Gastroesophageal sphincter (tissue), 4 donors: ENCODE results near the gene KMT2B. TPM values are rescaled to one million over a fixed set of nuclear protein-coding genes. Genes with fewer than 3 reads are reported as not detected.

Experiments used
- ATAC-seq: fragments of 150-250 bp; one replicate; pipeline ENCODE4 v1.9.1; 2016; ENCODE audit warnings: mild to moderate bottlenecking, moderate library complexity
- H3K27ac ChIP-seq, 4 donors: fragments of 200-600 bp; sonication (generic) in 3 of 4; 1 replicate in 3 of 4; 2 replicates in 1 of 4; pipeline ENCODE4 v1.5.1; 2016 to 2019
- H3K27me3 ChIP-seq: fragments of 200-600 bp; sonication (generic); one replicate; pipeline ENCODE4 v1.5.1; 2019
- H3K36me3 ChIP-seq, 2 donors: fragments of 200-600 bp; sonication (generic); one replicate each; pipeline ENCODE4 v1.5.1; 2019; ENCODE audit warnings: control low read depth in 1 of 2
- H3K4me1 ChIP-seq, 3 donors: fragments of 200-600 bp; sonication (generic); 1 replicate in 2 of 3; 2 replicates in 1 of 3; pipeline ENCODE4 v1.5.1; 2016 to 2019; ENCODE audit warnings: control low read depth in 2 of 3
- H3K4me3 ChIP-seq, 2 donors: fragments of 200-600 bp; sonication (generic); one replicate each; pipeline ENCODE4 v1.5.1; 2019; ENCODE audit warnings: mild to moderate bottlenecking in 1 of 2, moderate library complexity in 1 of 2
- H3K9me3 ChIP-seq, 3 donors: fragments of 200-600 bp; sonication (generic); one replicate each; pipeline ENCODE4 v1.5.1; 2017 to 2019; ENCODE audit warnings: control low read depth in 2 of 3
- CTCF ChIP-seq, 4 experiments: fragments of 200-600 bp in 2 of 4; fragments of 450-650 bp in 2 of 4; sonication (generic) in 1 of 4; IDR thresholded peaks; one replicate each; pipeline ENCODE4 v1.5.1; 2017 to 2019; ENCODE audit warnings: antibody characterized with exemption in 4 of 4, mild to moderate bottlenecking in 2 of 4, moderate library complexity in 2 of 4
- EP300 ChIP-seq: sonication (generic); formaldehyde crosslinking; IDR thresholded peaks from one replicate; pipeline ENCODE4 v1.6.1; 2017; ENCODE audit warnings: antibody characterized with exemption, mild to moderate bottlenecking
- POLR2A ChIP-seq, 2 donors: fragments of 450-650 bp; IDR thresholded peaks; one replicate each; pipeline ENCODE4 v1.6.1; 2017; ENCODE audit warnings: antibody characterized with exemption in 2 of 2, mild to moderate bottlenecking in 2 of 2, moderate library complexity in 1 of 2
- POLR2AphosphoS5 ChIP-seq: sonication (generic); formaldehyde crosslinking; IDR thresholded peaks from one replicate; pipeline ENCODE4 v1.6.1; 2017; ENCODE audit warnings: antibody characterized with exemption
- WGBS, 2 donors: methylation state at CpG; one replicate each; pipeline ENCODE4 v1.1.5; 2018; ENCODE audit warnings: low coverage in 1 of 2; 5-methylcytosine and 5-hydroxymethylcytosine counted together
- total RNA-seq, 4 donors: library from RNA; depleted of rRNA; stranded (reverse); fragments of >200 nt; gene quantifications; one replicate each; pipeline ENCODE4 v1.1.0, GENCODE V29; 2016

The KMT2B gene
- total RNA-seq, 4 donors from 2014 or later, result 7.7 to 27.0 (median 17.5) TPM

GRCh38 chr19:35710784-35711723 is 6.7 kb upstream of the KMT2B start:
- Histone ChIP-seq H3K27me3 (no peaks in the 10 kb centered on the region), H3K4me1 (peaks cover 0 to 11% (median 9%) of the 10 kb centered on the region in 3 donors), H3K27ac (no peak overlapping the region), H3K4me3 (no peak overlapping the region), H3K36me3 (no peaks in the 10 kb centered on the region), H3K9me3 (no peaks in the 10 kb centered on the region)
- 49 to 50% methylated on average over 7 to 9 of the region's 13 CpGs for WGBS, 2 donors
- ATAC-seq, result no peak
- no peak for TF ChIP-seq POLR2AphosphoS5
- no peak for TF ChIP-seq EP300
- TF ChIP-seq POLR2A (IDR thresholded peaks at IDR 0.05), result no peak

GRCh38 chr19:35712567-35713505 is 5.0 kb upstream of the KMT2B start:
- H3K9me3 ChIP-seq, result no peaks in the 10 kb centered on the region
- H3K27me3 ChIP-seq, result no peaks in the 10 kb centered on the region
- WGBS, 2 donors, result 62 to 71% methylated on average over 4 to 9 of the region's 11 CpGs
- no peak for TF ChIP-seq CTCF (IDR thresholded peaks at IDR 0.05)
- no peak for TF ChIP-seq EP300
- no peak for TF ChIP-seq POLR2A (IDR thresholded peaks at IDR 0.05)
- TF ChIP-seq POLR2AphosphoS5, result no peak
- H3K4me3 ChIP-seq, result no peak overlapping the region
- no peak overlapping the region for H3K27ac ChIP-seq
- ATAC-seq, result no peak
- peaks cover 0 to 17% (median 11%) of the 10 kb centered on the region in 3 donors for H3K4me1 ChIP-seq
- H3K36me3 ChIP-seq, result no peaks in the 10 kb centered on the region

DNA sequence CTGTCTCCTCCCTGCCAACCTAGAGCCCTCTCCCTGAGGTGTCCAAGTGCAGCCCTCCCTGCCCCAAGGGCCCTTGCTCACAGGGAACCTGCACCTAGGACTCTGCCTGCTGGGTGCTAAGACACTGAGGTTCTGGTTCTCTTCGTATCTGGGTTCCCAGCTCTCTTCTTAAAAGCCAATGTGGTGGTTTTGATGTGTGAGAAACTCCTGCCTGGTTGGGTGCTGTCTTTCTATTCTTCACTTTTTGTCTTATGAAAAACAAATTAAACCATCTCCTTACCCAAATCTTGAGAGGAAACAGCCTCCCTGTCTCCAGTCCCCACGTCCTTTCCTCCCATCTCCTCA is 4.3 kb upstream of the KMT2B start:
- H3K36me3 ChIP-seq, result no peaks in the 10 kb centered on the region
- 62 to 65% methylated on average over 2 of the region's 2 CpGs for WGBS, 2 donors
- ATAC-seq, result no peak
- no peak for TF ChIP-seq CTCF (IDR thresholded peaks at IDR 0.05)
- TF ChIP-seq POLR2A (IDR thresholded peaks at IDR 0.05), result no peak
- no peak for TF ChIP-seq EP300
- TF ChIP-seq POLR2AphosphoS5, result no peak
- no peak overlapping the region for H3K4me3 ChIP-seq
- H3K27ac ChIP-seq, result no peak overlapping the region
- H3K9me3 ChIP-seq, result no peaks in the 10 kb centered on the region
- peaks cover 0 to 18% (median 11%) of the 10 kb centered on the region in 3 donors for H3K4me1 ChIP-seq
- H3K27me3 ChIP-seq, result no peaks in the 10 kb centered on the region

GRCh38 chr19:35713904-35714495 is 3.8 kb upstream of the KMT2B start:
- Histone ChIP-seq H3K27ac (no peak overlapping the region), H3K4me3 (no peak overlapping the region), H3K9me3 (no peaks in the 10 kb centered on the region), H3K36me3 (no peaks in the 10 kb centered on the region), H3K27me3 (no peaks in the 10 kb centered on the region), H3K4me1 (peaks cover 0 to 23% (median 14%) of the 10 kb centered on the region in 3 donors)
- TF ChIP-seq CTCF (IDR thresholded peaks at IDR 0.05) (no peak), POLR2AphosphoS5 (no peak), EP300 (no peak), POLR2A (IDR thresholded peaks at IDR 0.05) (no peak)
- 67 to 76% methylated on average over 4 to 9 of the region's 12 CpGs for WGBS, 2 donors
- ATAC-seq, result no peak
